Thyroid gland (tissue), 4 donors: Measurements from ENCODE around the gene DAGLA. TPM values are rescaled to one million over a fixed set of nuclear protein-coding genes. Genes with fewer than 3 reads are reported as not detected.

Source experiments
- DNase-seq, 2 donors: peaks; one replicate each; pipeline ENCODE4 v3.0.0-alpha.2; 2019
- H3K27ac ChIP-seq, 3 donors: fragments of 200-600 bp; sonication (generic); 1 replicate in 2 of 3; 2 replicates in 1 of 3; pipeline ENCODE4 v1.5.1; 2016 to 2019; ENCODE audit warnings: mild to moderate bottlenecking in 1 of 3, moderate library complexity in 1 of 3
- H3K27me3 ChIP-seq: fragments of 200-600 bp; sonication (generic); one replicate; pipeline ENCODE4 v1.5.1; 2019
- H3K36me3 ChIP-seq, 2 donors: fragments of 200-600 bp; sonication (generic); one replicate each; pipeline ENCODE4 v1.5.1; 2016 to 2019
- H3K4me1 ChIP-seq, 2 donors: fragments of 200-600 bp; sonication (generic); one replicate each; pipeline ENCODE4 v1.5.1; 2017 to 2019
- H3K4me3 ChIP-seq, 3 donors: fragments of 200-600 bp; sonication (generic); replicated peaks in 1 of 3; 1 replicate in 2 of 3; 2 replicates in 1 of 3; pipeline ENCODE4 v1.5.1; 2016; ENCODE audit warnings: mild to moderate bottlenecking in 1 of 3
- H3K9me3 ChIP-seq: fragments of 200-600 bp; sonication (generic); one replicate; pipeline ENCODE4 v1.5.1; 2017
- CTCF ChIP-seq, 6 experiments: fragments of 200-600 bp in 3 of 6; fragments of 450-650 bp in 3 of 6; sonication (generic) in 3 of 6; IDR thresholded peaks; one replicate each; pipeline ENCODE4 v1.5.1; 2016 to 2019; ENCODE audit warnings: antibody characterized with exemption in 6 of 6, mild to moderate bottlenecking in 2 of 6, inconsistent platforms in 1 of 6, moderate library complexity in 1 of 6
- POLR2A ChIP-seq, 2 donors: fragments of 450-650 bp; IDR thresholded peaks; one replicate each; pipeline ENCODE4 v1.6.1; 2017; ENCODE audit warnings: antibody characterized with exemption in 2 of 2, mild to moderate bottlenecking in 2 of 2, moderate library complexity in 1 of 2
- WGBS, 2 donors: methylation state at CpG; one replicate each; pipeline ENCODE4 v1.1.5; 2017; 5-methylcytosine and 5-hydroxymethylcytosine counted together
- intact Hi-C: fragments of 100-400 bp; cut with DNase I; formaldehyde crosslinking; loops from one replicate; pipeline ENCODE4 v1.15.1; 2023
- microRNA counts, 2 donors: library from miRNA; unstranded; fragments of <30 nt; microRNA quantifications; one replicate each; lab custom pipeline; 2016 to 2017
- total RNA-seq, 4 donors: library from RNA; depleted of rRNA; stranded (reverse); fragments of >200 nt; gene quantifications; one replicate each; pipeline ENCODE4 v1.2.3, GENCODE V29; 2016

The DAGLA gene
- total RNA-seq, 4 donors from 2014 or later = 1.7 to 2.8 (median 1.9) TPM

GRCh38 chr11:61793829-61794204 lies 113.6 kb downstream of the DAGLA start:
- Histone ChIP-seq H3K9me3 (no peaks in the 10 kb centered on the region), H3K4me1 (peaks cover 6 to 22% of the 10 kb centered on the region in 2 donors), H3K27me3 (no peaks in the 10 kb centered on the region), H3K27ac (no peak overlapping the region), H3K36me3 (peaks cover 12 to 15% of the 10 kb centered on the region in 2 donors), H3K4me3 (no peak overlapping the region)
- intact Hi-C loops = loop anchor here (5.0 kb wide), 1 partner anchor 313 kb away; no protein-coding TSS in a partner anchor
- 56 to 69% methylated on average over 3 of the region's 3 CpGs for WGBS, 2 donors
- no peak for TF ChIP-seq CTCF (IDR thresholded peaks at IDR 0.05)
- no peak for TF ChIP-seq POLR2A (IDR thresholded peaks at IDR 0.05)
- DNase-seq = no peak

DNA sequence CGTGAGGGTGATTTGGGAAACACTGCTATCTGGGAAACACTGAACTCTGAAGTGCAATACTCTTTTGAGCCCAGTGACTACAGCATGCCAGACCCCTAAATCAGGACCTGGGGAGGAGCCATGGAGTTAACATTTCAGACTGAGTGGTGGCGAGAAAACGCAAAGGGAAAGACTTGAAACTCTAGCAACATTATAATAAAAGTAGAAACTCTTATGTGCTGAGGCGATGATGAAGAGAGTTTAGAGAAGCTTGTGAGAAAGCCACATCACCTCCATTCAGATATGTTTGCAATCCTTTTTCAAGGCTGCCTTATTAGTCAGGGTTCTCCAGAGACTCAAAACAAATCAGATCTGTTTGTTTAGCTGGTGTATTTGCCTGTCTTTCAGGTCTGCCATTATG lies 114.4 kb downstream of the DAGLA start:
- no peak overlapping the region for H3K27ac ChIP-seq
- H3K36me3 ChIP-seq = peaks cover 4 to 7% of the 10 kb centered on the region in 2 donors
- H3K9me3 ChIP-seq = no peaks in the 10 kb centered on the region
- WGBS, 2 donors = 86 to 90% methylated on average over 4 of the region's 4 CpGs
- intact Hi-C loops = loop anchor here (5.0 kb wide), 1 partner anchor 313 kb away; no protein-coding TSS in a partner anchor
- peaks cover 6 to 22% of the 10 kb centered on the region in 2 donors for H3K4me1 ChIP-seq
- H3K4me3 ChIP-seq = no peak overlapping the region
- H3K27me3 ChIP-seq = no peaks in the 10 kb centered on the region
- no peak for DNase-seq
- TF ChIP-seq CTCF (IDR thresholded peaks at IDR 0.05) = no peak
- no peak for TF ChIP-seq POLR2A (IDR thresholded peaks at IDR 0.05)

- WGBS, 2 donors = 87 to 94% methylated on average over 9 to 12 of the region's 12 CpGs
- Histone ChIP-seq H3K4me1 (peaks cover 6 to 22% of the 10 kb centered on the region in 2 donors), H3K9me3 (no peaks in the 10 kb centered on the region), H3K27me3 (no peaks in the 10 kb centered on the region), H3K36me3 (no peaks in the 10 kb centered on the region), H3K27ac (no peak overlapping the region), H3K4me3 (no peak overlapping the region)
- no peak for TF ChIP-seq CTCF (IDR thresholded peaks at IDR 0.05)
- no peak for TF ChIP-seq POLR2A (IDR thresholded peaks at IDR 0.05)
- intact Hi-C loops = loop anchor here (5.0 kb wide), 1 partner anchor 152 kb away; no protein-coding TSS in a partner anchor
- DNase-seq = no peak
Observed at GRCh38 chr11:61795459-61795858, 115.3 kb downstream of the DAGLA start.

- H3K9me3 ChIP-seq = no peaks in the 10 kb centered on the region
- intact Hi-C loops = loop anchor here (5.0 kb wide), 1 partner anchor 151 kb away; no protein-coding TSS in a partner anchor
- no peak overlapping the region for H3K4me3 ChIP-seq
- 93 to 95% methylated on average over 15 to 17 of the region's 18 CpGs for WGBS, 2 donors
- no peaks in the 10 kb centered on the region for H3K36me3 ChIP-seq
- H3K27me3 ChIP-seq = no peaks in the 10 kb centered on the region
- TF ChIP-seq POLR2A (IDR thresholded peaks at IDR 0.05) (no peak), CTCF (IDR thresholded peaks at IDR 0.05) (no peak)
- peaks cover 6 to 21% of the 10 kb centered on the region in 2 donors for H3K4me1 ChIP-seq
- no peak for DNase-seq
- H3K27ac ChIP-seq = no peak overlapping the region
Observed at GRCh38 chr11:61795876-61796526, 115.8 kb downstream of the DAGLA start.

MicroRNAs encoded within 50 kb of the gene (microRNA counts, 767-probe panel; counts per million panel counts)
- 0 counts per million in 2 donors for microRNA hsa-miR-611 (lab: Ali Mortazavi, UCI)

Other genes with a start within 250 kb of the DAGLA start
- gene LRRC10B, start 171.6 kb upstream of the DAGLA start, total RNA-seq = 1 to 10 TPM in 1 of 4 donors, under 1 TPM in 3; 0.22 to 3.0 (median 0.66) TPM
- 10 to 100 TPM in 2 of 4 donors, 1 to 10 TPM in 2; 5.2 to 12.6 (median 8.8) TPM for gene SYT7, start 99.3 kb upstream of the DAGLA start, total RNA-seq
- under 1 TPM in 3 of 4 donors, not detected in 1; 0.11 to 0.83 (median 0.27) TPM for gene MYRF, start 72.2 kb downstream of the DAGLA start, total RNA-seq
- gene TMEM258, start 112.2 kb downstream of the DAGLA start, total RNA-seq = 10 to 100 TPM; 28.0 to 57.9 (median 48.1) TPM
- 1 to 10 TPM; 4.1 to 6.3 (median 5.2) TPM for gene FEN1, start 112.5 kb downstream of the DAGLA start, total RNA-seq
- 10 to 100 TPM in 3 of 4 donors, 1 to 10 TPM in 1; 6.8 to 17.3 (median 13.9) TPM for gene FADS1, start 136.6 kb downstream of the DAGLA start, total RNA-seq
- gene FADS2, start 147.9 kb downstream of the DAGLA start, total RNA-seq = 1 to 10 TPM; 2.8 to 9.3 (median 7.0) TPM
- 10 to 100 TPM; 25.2 to 37.6 (median 31.2) TPM for gene FADS3, start 211.2 kb downstream of the DAGLA start, total RNA-seq
- 10 to 100 TPM in 3 of 4 donors, 1 to 10 TPM in 1; 6.5 to 27.7 (median 15.2) TPM for gene RAB3IL1, start 237.2 kb downstream of the DAGLA start, total RNA-seq